Natural killer cell (primary cell): ENCODE results near the gene ERBB3. TPM values are rescaled to one million over a fixed set of nuclear protein-coding genes. Genes with fewer than 3 reads are reported as not detected.

Experiments
- ATAC-seq, 3 donors: fragments of 150-1000 bp in 2 of 3; fragments of 200-7000 bp in 1 of 3; cut with Tn5 transposase; 1 replicate in 1 of 3; 2 replicates in 2 of 3; pipeline ENCODE4 v1.10.0; 2021; ENCODE audit warnings: mild to moderate bottlenecking in 2 of 3, moderate library complexity in 2 of 3
- DNase-seq, 2 donors: peaks; one replicate each; pipeline versions ENCODE4 v3.0.0 to v3.0.0-alpha.2; 2013 to 2021; ENCODE audit warnings: mixed read lengths in 1 of 2
- H3K27ac ChIP-seq: one replicate; pipeline ENCODE4 v1.5.1; 2013; ENCODE audit warnings: mild to moderate bottlenecking, low read length
- H3K27me3 ChIP-seq: one replicate; pipeline ENCODE4 v1.6.1; 2013; ENCODE audit warnings: low read length; ENCODE audit not compliant: control insufficient read depth, insufficient read depth
- H3K36me3 ChIP-seq: one replicate; pipeline ENCODE4 v1.6.1; 2013; ENCODE audit warnings: low read length; ENCODE audit not compliant: control insufficient read depth, insufficient read depth
- H3K4me1 ChIP-seq: one replicate; pipeline ENCODE4 v1.6.1; 2013; ENCODE audit warnings: low read length; ENCODE audit not compliant: control insufficient read depth, insufficient read depth
- H3K4me3 ChIP-seq: one replicate; pipeline ENCODE4 v1.5.1; 2013; ENCODE audit warnings: low read length
- H3K9me3 ChIP-seq: one replicate; pipeline ENCODE4 v1.6.1; 2013; ENCODE audit warnings: low read length; ENCODE audit not compliant: control insufficient read depth, insufficient read depth
- H3K27ac Mint-ChIP-seq, 2 donors: one replicate each; pipeline ENCODE4 v1.8.0; 2022; ENCODE audit warnings: mild to moderate bottlenecking in 2 of 2, mixed read lengths in 2 of 2, moderate library complexity in 1 of 2
- H3K27me3 Mint-ChIP-seq, 2 donors: one replicate each; pipeline ENCODE4 v1.8.0; 2022; ENCODE audit warnings: low read depth in 2 of 2, mixed read lengths in 2 of 2
- H3K36me3 Mint-ChIP-seq: one replicate; pipeline ENCODE4 v1.8.0; 2022; ENCODE audit warnings: mixed read lengths
- H3K4me1 Mint-ChIP-seq, 2 donors: one replicate each; pipeline ENCODE4 v1.8.0; 2022; ENCODE audit warnings: mixed read lengths in 2 of 2
- H3K4me3 Mint-ChIP-seq: one replicate; pipeline ENCODE4 v1.8.0; 2022; ENCODE audit warnings: mild to moderate bottlenecking, moderate library complexity, mixed read lengths
- H3K9me3 Mint-ChIP-seq, 2 donors: one replicate each; pipeline ENCODE4 v1.8.0; 2022; ENCODE audit warnings: mixed read lengths in 2 of 2
- WGBS: methylation state at CpG from one replicate; pipeline ENCODE4 v1.1.7; 2013; ENCODE audit warnings: missing lambda C conversion rate; ENCODE audit not compliant: insufficient coverage; 5-methylcytosine and 5-hydroxymethylcytosine counted together
- intact Hi-C: fragments of 100-400 bp; cut with micrococcal nuclease; formaldehyde crosslinking; loops from one replicate; pipeline ENCODE4 v1.14.2; 2022
- total RNA-seq, 4 donors: library from RNA; stranded (reverse); fragments of 120-200 nt in 1 of 4; gene quantifications; one replicate each; pipeline versions ENCODE4 v1.2.3 to v1.2.4, GENCODE V29; 2013 to 2022
- TF ChIP-seq, protein P1 (sequence below): fragments of 200-600 bp; IDR thresholded peaks from one replicate; pipeline ENCODE4 v1.8.0; 2022; ENCODE audit warnings: antibody characterized with exemption

Gene ERBB3
- total RNA-seq, 3 donors from 2014 or later (not counting 1 experiment from before 2014, with no cell fraction given): 0.26 to 0.66 TPM; not detected in 1

- ATAC-seq (no peak), DNase-seq (no peak)
- H3K4me3 Mint-ChIP-seq: no peak overlapping the region
- Histone ChIP-seq H3K36me3 (peaks cover 74% of the 10 kb centered on the region), H3K4me3 (no peak overlapping the region), H3K4me1 (peaks cover 19% of the 10 kb centered on the region), H3K9me3 (no peaks in the 10 kb centered on the region), H3K27me3 (no peaks in the 10 kb centered on the region), H3K27ac (no peak overlapping the region)
- H3K27ac Mint-ChIP-seq: peak overlapping the region; percentile 69 to 75
- peaks cover 42% of the 10 kb centered on the region for H3K36me3 Mint-ChIP-seq
- WGBS: 88% methylated on average over 19 of the region's 19 CpGs
- H3K9me3 Mint-ChIP-seq: no peaks in the 10 kb centered on the region
- TF ChIP-seq, protein P1, sequence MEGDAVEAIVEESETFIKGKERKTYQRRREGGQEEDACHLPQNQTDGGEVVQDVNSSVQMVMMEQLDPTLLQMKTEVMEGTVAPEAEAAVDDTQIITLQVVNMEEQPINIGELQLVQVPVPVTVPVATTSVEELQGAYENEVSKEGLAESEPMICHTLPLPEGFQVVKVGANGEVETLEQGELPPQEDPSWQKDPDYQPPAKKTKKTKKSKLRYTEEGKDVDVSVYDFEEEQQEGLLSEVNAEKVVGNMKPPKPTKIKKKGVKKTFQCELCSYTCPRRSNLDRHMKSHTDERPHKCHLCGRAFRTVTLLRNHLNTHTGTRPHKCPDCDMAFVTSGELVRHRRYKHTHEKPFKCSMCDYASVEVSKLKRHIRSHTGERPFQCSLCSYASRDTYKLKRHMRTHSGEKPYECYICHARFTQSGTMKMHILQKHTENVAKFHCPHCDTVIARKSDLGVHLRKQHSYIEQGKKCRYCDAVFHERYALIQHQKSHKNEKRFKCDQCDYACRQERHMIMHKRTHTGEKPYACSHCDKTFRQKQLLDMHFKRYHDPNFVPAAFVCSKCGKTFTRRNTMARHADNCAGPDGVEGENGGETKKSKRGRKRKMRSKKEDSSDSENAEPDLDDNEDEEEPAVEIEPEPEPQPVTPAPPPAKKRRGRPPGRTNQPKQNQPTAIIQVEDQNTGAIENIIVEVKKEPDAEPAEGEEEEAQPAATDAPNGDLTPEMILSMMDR: no peak
- H3K27me3 Mint-ChIP-seq: no peaks in the 10 kb centered on the region
- intact Hi-C loops: no loop called here
- peaks cover 7 to 16% of the 10 kb centered on the region in 2 donors for H3K4me1 Mint-ChIP-seq
Observed at GRCh38 chr12:56141946-56142784, 62.2 kb downstream of the ERBB3 start.

DNA sequence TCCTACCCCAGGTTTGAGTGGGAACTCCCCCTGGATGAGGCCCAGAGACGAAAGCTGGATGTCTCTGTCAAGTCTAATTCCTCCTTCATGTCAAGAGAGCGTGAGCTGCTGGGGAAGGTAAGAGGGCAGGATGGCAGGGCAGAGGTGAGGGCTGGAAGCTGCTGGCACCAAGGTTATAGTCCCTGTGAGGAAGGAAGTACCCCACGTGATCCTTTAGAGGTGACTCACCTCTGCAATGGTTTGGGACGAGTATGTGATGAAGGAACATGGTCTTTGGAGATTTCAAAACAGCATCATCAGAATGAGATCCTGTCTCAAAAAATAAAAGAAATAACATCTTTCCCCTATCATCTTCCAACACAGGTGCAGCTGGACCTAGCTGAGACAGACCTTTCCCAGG is 63.3 kb downstream of the ERBB3 start:
- Mint-ChIP-seq H3K36me3 (peaks cover 41% of the 10 kb centered on the region), H3K9me3 (no peaks in the 10 kb centered on the region), H3K27ac (peak overlapping the region; percentile 48 to 75), H3K27me3 (no peaks in the 10 kb centered on the region), H3K4me1 (peaks cover 7 to 15% of the 10 kb centered on the region in 2 donors), H3K4me3 (no peak overlapping the region)
- no peak overlapping the region for H3K27ac ChIP-seq
- TF ChIP-seq, protein P1: no peak
- no peak for ATAC-seq
- intact Hi-C loops: no loop called here
- DNase-seq: peak in 1 of 2 donors; percentile 27
- no peaks in the 10 kb centered on the region for H3K27me3 ChIP-seq
- H3K4me3 ChIP-seq: no peak overlapping the region
- WGBS: 54% methylated on average over 4 of the region's 4 CpGs
- H3K9me3 ChIP-seq: no peaks in the 10 kb centered on the region
- peaks cover 16% of the 10 kb centered on the region for H3K4me1 ChIP-seq
- peaks cover 64% of the 10 kb centered on the region for H3K36me3 ChIP-seq

- WGBS: 88% methylated on average over 8 of the region's 8 CpGs
- H3K27me3 Mint-ChIP-seq: no peaks in the 10 kb centered on the region
- DNase-seq (no peak), ATAC-seq (no peak)
- Histone ChIP-seq H3K4me1 (peaks cover 11% of the 10 kb centered on the region), H3K27ac (no peak overlapping the region), H3K36me3 (peaks cover 57% of the 10 kb centered on the region), H3K4me3 (no peak overlapping the region), H3K27me3 (no peaks in the 10 kb centered on the region), H3K9me3 (no peaks in the 10 kb centered on the region)
- H3K4me1 Mint-ChIP-seq: peaks cover under 1 to 9% of the 10 kb centered on the region in 2 donors
- H3K9me3 Mint-ChIP-seq: no peaks in the 10 kb centered on the region
- TF ChIP-seq, protein P1: no peak
- peak overlapping the region; percentile 58 to 75 for H3K27ac Mint-ChIP-seq
- no peak overlapping the region for H3K4me3 Mint-ChIP-seq
- H3K36me3 Mint-ChIP-seq: peaks cover 35% of the 10 kb centered on the region
- intact Hi-C loops: no loop called here
Observed at GRCh38 chr12:56143870-56144269, 63.9 kb downstream of the ERBB3 start.
